SK-N-SH treated with all-trans-retinoic acid at 6 μM for 48 hours (cell line): ENCODE results near the gene GRIN1.

ENCODE experiments used
- ATAC-seq: fragments of 200-7000 bp; cut with Tn5 transposase; 3 replicates; pipeline ENCODE4 v1.9.1; 2020; ENCODE audit warnings: mild to moderate bottlenecking, moderate library complexity
- ARNTL ChIP-seq: fragments of 450-650 bp; formaldehyde crosslinking; IDR thresholded peaks from 2 replicates; pipeline ENCODE4 v1.5.0; 2020; ENCODE audit warnings: low read depth, mild to moderate bottlenecking, moderate library complexity, borderline replicate concordance
- BACH2 ChIP-seq: fragments of 250-450 bp; sonication (Bioruptor Pico); IDR thresholded peaks from 2 replicates; pipeline ENCODE4 v1.9.0; 2021; ENCODE audit warnings: mild to moderate bottlenecking, borderline replicate concordance
- ESRRG ChIP-seq: fragments of 250-450 bp; sonication (Bioruptor Pico); IDR thresholded peaks from 2 replicates; pipeline ENCODE4 v1.6.1; 2021; ENCODE audit warnings: mild to moderate bottlenecking
- GLIS3 ChIP-seq: fragments of 250-450 bp; sonication (Bioruptor Pico); IDR thresholded peaks from 2 replicates; pipeline ENCODE4 v1.5.0; 2020; ENCODE audit warnings: mild to moderate bottlenecking, moderate library complexity
- ISL1 ChIP-seq: fragments of 250-450 bp; sonication (Bioruptor Pico); IDR thresholded peaks from 2 replicates; pipeline ENCODE4 v2.1.2; 2022; ENCODE audit warnings: mild to moderate bottlenecking, moderate library complexity
- PPARA ChIP-seq: fragments of 250-450 bp; sonication (Bioruptor Pico); IDR thresholded peaks from 2 replicates; pipeline ENCODE4 v1.5.0; 2020; ENCODE audit warnings: mild to moderate bottlenecking, borderline replicate concordance
- RARB ChIP-seq: fragments of 250-450 bp; sonication (Bioruptor Pico); IDR thresholded peaks from 2 replicates; pipeline ENCODE4 v1.8.0; 2021; ENCODE audit warnings: mild to moderate bottlenecking, moderate library complexity
- TCF4 ChIP-seq: fragments of 250-450 bp; sonication (Bioruptor Pico); IDR thresholded peaks from 2 replicates; pipeline ENCODE4 v1.8.0; 2021; ENCODE audit warnings: mild to moderate bottlenecking, moderate library complexity, borderline replicate concordance
- TOX ChIP-seq: fragments of 250-450 bp; sonication (Bioruptor Pico); IDR thresholded peaks from 2 replicates; pipeline ENCODE4 v1.8.0; 2021; ENCODE audit warnings: mild to moderate bottlenecking, moderate library complexity, borderline replicate concordance
- ZC3H10 ChIP-seq: fragments of 250-450 bp; sonication (Bioruptor Pico); IDR thresholded peaks from 2 replicates; pipeline ENCODE4 v1.5.1; 2021; ENCODE audit warnings: mild to moderate bottlenecking, moderate library complexity
- ZFP30 ChIP-seq: fragments of 450-650 bp; formaldehyde crosslinking; IDR thresholded peaks from 2 replicates; pipeline ENCODE4 v1.5.0; 2022; ENCODE audit warnings: mild to moderate bottlenecking, moderate library complexity
- ZNF8 ChIP-seq: fragments of 450-650 bp; formaldehyde crosslinking; IDR thresholded peaks from 2 replicates; pipeline ENCODE4 v1.5.0; 2020; ENCODE audit warnings: mild to moderate bottlenecking, moderate library complexity
- TF ChIP-seq, protein P1 (sequence below): fragments of 250-450 bp; sonication (Bioruptor Pico); IDR thresholded peaks from 2 replicates; pipeline ENCODE4 v1.8.0; 2021; ENCODE audit warnings: low read depth, mild to moderate bottlenecking, moderate library complexity, borderline replicate concordance
- TF ChIP-seq, protein P2 (sequence below): fragments of 250-450 bp; sonication (Bioruptor Pico); IDR thresholded peaks from 2 replicates; pipeline ENCODE4 v1.5.0; 2020; ENCODE audit warnings: mild to moderate bottlenecking, moderate library complexity
- TF ChIP-seq, protein P3 (sequence below): fragments of 250-450 bp; sonication (Bioruptor Pico); IDR thresholded peaks from 2 replicates; pipeline ENCODE4 v1.5.1; 2021; ENCODE audit warnings: mild to moderate bottlenecking, moderate library complexity
- TF ChIP-seq, protein P4 (sequence below): fragments of 250-450 bp; sonication (Bioruptor Pico); IDR thresholded peaks from 2 replicates; pipeline ENCODE4 v1.5.1; 2020; ENCODE audit warnings: low read depth, mild to moderate bottlenecking, moderate library complexity
- TF ChIP-seq, protein P5 (sequence below): fragments of 250-450 bp; sonication (Bioruptor Pico); IDR thresholded peaks from 2 replicates; pipeline ENCODE4 v1.8.0; 2020; ENCODE audit warnings: mild to moderate bottlenecking, moderate library complexity, borderline replicate concordance

Gene GRIN1

DNA sequence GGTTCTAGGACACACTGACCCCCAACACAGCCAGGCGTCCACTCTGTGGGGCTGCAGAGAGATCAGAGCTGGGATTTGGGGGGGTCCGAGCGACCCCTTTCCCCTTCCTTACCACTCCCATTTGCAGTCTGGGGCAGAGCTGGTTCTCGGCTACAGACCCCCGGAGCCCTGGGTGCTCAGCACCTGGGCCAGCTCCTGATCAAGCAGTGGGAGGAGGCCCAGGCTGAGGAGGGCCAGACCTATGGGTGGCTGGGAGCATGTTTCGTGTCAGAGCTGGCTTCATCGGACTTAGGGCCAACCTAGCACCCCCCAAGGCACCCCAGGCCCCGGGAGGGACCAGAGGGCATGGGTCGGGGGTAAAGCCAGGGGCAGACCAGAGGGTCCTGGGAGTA lies 7.6 kb downstream of the GRIN1 start:
- ATAC-seq: no peak
- no peak for TF ChIP-seq TOX (CRISPR knock-in tag)
- no peak for TF ChIP-seq GLIS3 (CRISPR knock-in tag)
- TF ChIP-seq BACH2: no peak
- TF ChIP-seq, protein P1, sequence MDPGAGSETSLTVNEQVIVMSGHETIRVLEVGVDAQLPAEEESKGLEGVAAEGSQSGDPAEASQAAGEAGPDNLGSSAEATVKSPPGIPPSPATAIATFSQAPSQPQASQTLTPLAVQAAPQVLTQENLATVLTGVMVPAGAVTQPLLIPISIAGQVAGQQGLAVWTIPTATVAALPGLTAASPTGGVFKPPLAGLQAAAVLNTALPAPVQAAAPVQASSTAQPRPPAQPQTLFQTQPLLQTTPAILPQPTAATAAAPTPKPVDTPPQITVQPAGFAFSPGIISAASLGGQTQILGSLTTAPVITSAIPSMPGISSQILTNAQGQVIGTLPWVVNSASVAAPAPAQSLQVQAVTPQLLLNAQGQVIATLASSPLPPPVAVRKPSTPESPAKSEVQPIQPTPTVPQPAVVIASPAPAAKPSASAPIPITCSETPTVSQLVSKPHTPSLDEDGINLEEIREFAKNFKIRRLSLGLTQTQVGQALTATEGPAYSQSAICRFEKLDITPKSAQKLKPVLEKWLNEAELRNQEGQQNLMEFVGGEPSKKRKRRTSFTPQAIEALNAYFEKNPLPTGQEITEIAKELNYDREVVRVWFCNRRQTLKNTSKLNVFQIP (CRISPR knock-in tag): no peak
- TF ChIP-seq ESRRG (CRISPR knock-in tag): no peak
- no peak for TF ChIP-seq ZFP30
- no peak for TF ChIP-seq ISL1 (CRISPR knock-in tag)
- TF ChIP-seq PPARA (CRISPR knock-in tag): no peak
- no peak for TF ChIP-seq TCF4 (CRISPR knock-in tag)
- TF ChIP-seq ZC3H10 (CRISPR knock-in tag): no peak
- TF ChIP-seq, protein P2, sequence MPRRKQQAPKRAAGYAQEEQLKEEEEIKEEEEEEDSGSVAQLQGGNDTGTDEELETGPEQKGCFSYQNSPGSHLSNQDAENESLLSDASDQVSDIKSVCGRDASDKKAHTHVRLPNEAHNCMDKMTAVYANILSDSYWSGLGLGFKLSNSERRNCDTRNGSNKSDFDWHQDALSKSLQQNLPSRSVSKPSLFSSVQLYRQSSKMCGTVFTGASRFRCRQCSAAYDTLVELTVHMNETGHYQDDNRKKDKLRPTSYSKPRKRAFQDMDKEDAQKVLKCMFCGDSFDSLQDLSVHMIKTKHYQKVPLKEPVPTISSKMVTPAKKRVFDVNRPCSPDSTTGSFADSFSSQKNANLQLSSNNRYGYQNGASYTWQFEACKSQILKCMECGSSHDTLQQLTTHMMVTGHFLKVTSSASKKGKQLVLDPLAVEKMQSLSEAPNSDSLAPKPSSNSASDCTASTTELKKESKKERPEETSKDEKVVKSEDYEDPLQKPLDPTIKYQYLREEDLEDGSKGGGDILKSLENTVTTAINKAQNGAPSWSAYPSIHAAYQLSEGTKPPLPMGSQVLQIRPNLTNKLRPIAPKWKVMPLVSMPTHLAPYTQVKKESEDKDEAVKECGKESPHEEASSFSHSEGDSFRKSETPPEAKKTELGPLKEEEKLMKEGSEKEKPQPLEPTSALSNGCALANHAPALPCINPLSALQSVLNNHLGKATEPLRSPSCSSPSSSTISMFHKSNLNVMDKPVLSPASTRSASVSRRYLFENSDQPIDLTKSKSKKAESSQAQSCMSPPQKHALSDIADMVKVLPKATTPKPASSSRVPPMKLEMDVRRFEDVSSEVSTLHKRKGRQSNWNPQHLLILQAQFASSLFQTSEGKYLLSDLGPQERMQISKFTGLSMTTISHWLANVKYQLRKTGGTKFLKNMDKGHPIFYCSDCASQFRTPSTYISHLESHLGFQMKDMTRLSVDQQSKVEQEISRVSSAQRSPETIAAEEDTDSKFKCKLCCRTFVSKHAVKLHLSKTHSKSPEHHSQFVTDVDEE: no peak
- TF ChIP-seq, protein P3, sequence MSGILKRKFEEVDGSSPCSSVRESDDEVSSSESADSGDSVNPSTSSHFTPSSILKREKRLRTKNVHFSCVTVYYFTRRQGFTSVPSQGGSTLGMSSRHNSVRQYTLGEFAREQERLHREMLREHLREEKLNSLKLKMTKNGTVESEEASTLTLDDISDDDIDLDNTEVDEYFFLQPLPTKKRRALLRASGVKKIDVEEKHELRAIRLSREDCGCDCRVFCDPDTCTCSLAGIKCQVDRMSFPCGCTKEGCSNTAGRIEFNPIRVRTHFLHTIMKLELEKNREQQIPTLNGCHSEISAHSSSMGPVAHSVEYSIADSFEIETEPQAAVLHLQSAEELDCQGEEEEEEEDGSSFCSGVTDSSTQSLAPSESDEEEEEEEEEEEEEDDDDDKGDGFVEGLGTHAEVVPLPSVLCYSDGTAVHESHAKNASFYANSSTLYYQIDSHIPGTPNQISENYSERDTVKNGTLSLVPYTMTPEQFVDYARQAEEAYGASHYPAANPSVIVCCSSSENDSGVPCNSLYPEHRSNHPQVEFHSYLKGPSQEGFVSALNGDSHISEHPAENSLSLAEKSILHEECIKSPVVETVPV (CRISPR knock-in tag): no peak
- no peak for TF ChIP-seq ARNTL (CRISPR knock-in tag)
- TF ChIP-seq, protein P4, sequence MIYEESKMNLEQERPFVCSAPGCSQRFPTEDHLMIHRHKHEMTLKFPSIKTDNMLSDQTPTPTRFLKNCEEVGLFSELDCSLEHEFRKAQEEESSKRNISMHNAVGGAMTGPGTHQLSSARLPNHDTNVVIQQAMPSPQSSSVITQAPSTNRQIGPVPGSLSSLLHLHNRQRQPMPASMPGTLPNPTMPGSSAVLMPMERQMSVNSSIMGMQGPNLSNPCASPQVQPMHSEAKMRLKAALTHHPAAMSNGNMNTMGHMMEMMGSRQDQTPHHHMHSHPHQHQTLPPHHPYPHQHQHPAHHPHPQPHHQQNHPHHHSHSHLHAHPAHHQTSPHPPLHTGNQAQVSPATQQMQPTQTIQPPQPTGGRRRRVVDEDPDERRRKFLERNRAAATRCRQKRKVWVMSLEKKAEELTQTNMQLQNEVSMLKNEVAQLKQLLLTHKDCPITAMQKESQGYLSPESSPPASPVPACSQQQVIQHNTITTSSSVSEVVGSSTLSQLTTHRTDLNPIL (CRISPR knock-in tag): no peak
- TF ChIP-seq RARB (CRISPR knock-in tag): no peak
- TF ChIP-seq, protein P5, sequence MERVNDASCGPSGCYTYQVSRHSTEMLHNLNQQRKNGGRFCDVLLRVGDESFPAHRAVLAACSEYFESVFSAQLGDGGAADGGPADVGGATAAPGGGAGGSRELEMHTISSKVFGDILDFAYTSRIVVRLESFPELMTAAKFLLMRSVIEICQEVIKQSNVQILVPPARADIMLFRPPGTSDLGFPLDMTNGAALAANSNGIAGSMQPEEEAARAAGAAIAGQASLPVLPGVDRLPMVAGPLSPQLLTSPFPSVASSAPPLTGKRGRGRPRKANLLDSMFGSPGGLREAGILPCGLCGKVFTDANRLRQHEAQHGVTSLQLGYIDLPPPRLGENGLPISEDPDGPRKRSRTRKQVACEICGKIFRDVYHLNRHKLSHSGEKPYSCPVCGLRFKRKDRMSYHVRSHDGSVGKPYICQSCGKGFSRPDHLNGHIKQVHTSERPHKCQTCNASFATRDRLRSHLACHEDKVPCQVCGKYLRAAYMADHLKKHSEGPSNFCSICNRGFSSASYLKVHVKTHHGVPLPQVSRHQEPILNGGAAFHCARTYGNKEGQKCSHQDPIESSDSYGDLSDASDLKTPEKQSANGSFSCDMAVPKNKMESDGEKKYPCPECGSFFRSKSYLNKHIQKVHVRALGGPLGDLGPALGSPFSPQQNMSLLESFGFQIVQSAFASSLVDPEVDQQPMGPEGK (CRISPR knock-in tag): no peak

DNA sequence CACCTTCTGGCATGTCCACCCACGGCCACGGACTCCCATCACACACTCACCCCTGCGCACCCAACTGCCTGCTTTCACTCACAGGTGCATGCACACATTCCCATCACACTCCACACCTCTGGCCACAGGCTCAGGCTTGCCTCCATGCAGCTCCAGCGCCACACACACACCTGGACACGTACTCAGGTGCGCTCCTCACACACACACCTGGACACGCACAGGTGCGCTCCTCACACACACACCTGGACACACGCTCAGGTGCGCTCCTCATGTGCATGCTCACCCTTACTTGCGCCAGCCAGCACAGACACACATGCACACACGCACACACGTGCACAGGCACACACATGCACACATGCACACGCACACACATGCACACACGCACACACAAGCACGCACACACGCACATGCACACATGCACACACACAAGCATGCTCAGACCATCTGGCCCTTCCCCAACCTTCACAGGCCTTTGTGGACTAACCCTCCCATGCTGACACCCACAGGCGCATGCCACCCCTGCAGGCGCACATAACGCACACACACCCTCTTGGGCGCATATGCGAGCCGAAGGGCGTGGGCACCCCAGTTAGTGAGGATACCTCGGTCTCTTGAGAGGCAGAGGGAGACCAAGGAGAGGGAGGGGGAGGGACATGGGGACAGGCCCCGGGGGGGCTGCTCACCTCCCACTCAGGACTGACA lies 8.3 kb downstream of the GRIN1 start:
- ATAC-seq: no peak
- TF ChIP-seq, protein P5 (CRISPR knock-in tag): no peak
- TF ChIP-seq, protein P4 (CRISPR knock-in tag): no peak
- TF ChIP-seq RARB (CRISPR knock-in tag): no peak
- TF ChIP-seq TOX (CRISPR knock-in tag): no peak
- TF ChIP-seq ZNF8 (CRISPR knock-in tag): no peak
- TF ChIP-seq, protein P3 (CRISPR knock-in tag): no peak
- TF ChIP-seq BACH2: no peak
- TF ChIP-seq ARNTL (CRISPR knock-in tag): no peak
- TF ChIP-seq ZFP30: no peak
- TF ChIP-seq ZC3H10 (CRISPR knock-in tag): no peak
- TF ChIP-seq, protein P1 (CRISPR knock-in tag): no peak
- no peak for TF ChIP-seq ESRRG (CRISPR knock-in tag)
